T47D (cell line): Measurements from ENCODE around the gene RNH1.

ENCODE experiments used
- DNase-seq, 2 experiments: peaks; one replicate each; pipeline versions ENCODE4 v3.0.0 to v3.0.0-alpha.2; 2011 to 2012; ENCODE audit warnings: low read depth in 1 of 2, low spot score in 1 of 2
- JUND ChIP-seq: IDR thresholded peaks from 2 replicates; pipeline ENCODE4 v1.6.1; 2012; ENCODE audit warnings: low read depth
- in situ Hi-C: cut with HindIII; loops from 2 replicates; pipeline ENCODE4 v1.10.0; 2016; ENCODE audit warnings: low sequenced_read_pairs, low pct_unique_long_range_greater_than_20kb

RNH1 gene

DNA sequence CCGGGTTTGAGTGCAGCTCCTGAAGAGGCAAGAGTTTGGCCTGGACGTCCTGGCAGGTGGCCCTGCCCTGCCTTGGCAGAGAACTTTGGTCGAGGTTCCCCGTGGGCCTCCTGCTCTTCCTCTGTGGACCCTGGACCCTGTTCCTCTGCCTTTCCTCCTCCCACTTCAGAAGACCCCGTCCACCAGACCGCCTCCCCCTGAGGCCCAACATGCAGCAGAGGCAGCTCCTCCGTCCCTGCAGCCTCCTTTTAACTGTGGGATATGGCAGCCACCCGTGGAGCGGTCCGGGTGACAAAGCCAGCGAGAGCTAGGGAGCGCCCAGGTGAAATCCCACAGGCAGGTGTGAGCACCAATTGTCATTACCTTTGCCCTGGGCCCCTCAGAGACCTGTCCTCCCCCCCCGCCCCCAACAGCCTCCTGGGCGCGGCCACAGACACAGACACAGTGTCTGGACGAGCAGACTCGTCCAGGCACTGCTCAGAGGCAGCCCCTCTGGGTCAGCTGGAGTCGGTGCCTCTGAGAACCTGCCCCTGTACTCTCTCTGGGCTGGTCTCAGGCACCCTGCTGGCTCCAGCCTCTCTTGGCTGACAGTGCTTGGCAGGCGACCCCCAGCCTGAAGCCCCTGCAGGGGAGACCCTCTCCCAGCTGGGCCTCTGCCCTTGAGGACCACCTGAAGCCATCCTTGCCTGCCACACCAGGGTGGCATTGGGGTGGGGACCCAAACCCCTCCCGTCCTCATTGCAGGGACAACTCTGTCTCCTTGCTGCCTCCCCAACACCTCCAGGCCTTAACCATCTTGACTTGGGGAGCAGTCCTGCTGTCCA lies 61.1 kb downstream of the RNH1 start:
- DNase-seq = no peak
- in situ Hi-C loops = no loop called here
- TF ChIP-seq JUND = no peak
